HCT116 (cell line): ENCODE data around the gene ADGRB3. TPM values are rescaled to one million over a fixed set of nuclear protein-coding genes. Genes with fewer than 3 reads are reported as not detected.

ENCODE experiments used
- ATAC-seq: fragments of 200-7000 bp; cut with Tn5 transposase; 2 replicates; pipeline ENCODE4 v1.9.1; 2020; ENCODE audit warnings: mild to moderate bottlenecking, moderate library complexity
- BruUV-seq: library from RNA; stranded (reverse); fragments of 400-500 nt; replicated peaks from 2 replicates; lab custom pipeline; 2021; lab: Mats Ljungman, UMichigan
- CTCF ChIA-PET: fragments of 300-600 bp; sonication (Branson Sonifier 250); formaldehyde crosslinking; loops from one replicate; lab custom pipeline; 2021; ENCODE audit warnings: antibody characterized with exemption; lab: Charles Lee
- POLR2A ChIA-PET: fragments of 300-600, 350-600 bp; sonication (Branson Sonifier 250); formaldehyde crosslinking; loops from one replicate; lab custom pipeline; 2021; ENCODE audit warnings: antibody characterized with exemption; lab: Charles Lee
- RAD21 ChIA-PET, 2 experiments: fragments of 300-600 bp; sonication (Branson Sonifier 250); formaldehyde crosslinking; loops; one replicate each; lab custom pipeline; 2023; ENCODE audit warnings: low total read pairs in 2 of 2; ENCODE audit not compliant: uncharacterized antibody in 2 of 2, unreplicated experiment in 2 of 2, low non-redundant PET in 1 of 2; lab: Charles Lee
- DNase-seq: peaks from one replicate; pipeline ENCODE4 v3.0.0-alpha.2; 2010; ENCODE audit warnings: low read depth, low spot score
- H2AFZ ChIP-seq: fragments of 200-600 bp; shearing (Covaris generic), sonication (generic); 2 replicates; pipeline ENCODE4 v1.6.1; 2017; ENCODE audit warnings: low read depth, mixed run types, mixed read lengths, antibody characterized with exemption, low read length; ENCODE audit not compliant: poor library complexity, severe bottlenecking
- H3K27ac ChIP-seq: 2 replicates; pipeline ENCODE4 v1.5.1; 2012; ENCODE audit warnings: low read depth, low read length
- H3K27me3 ChIP-seq: fragments of 200-600 bp; sonication (generic); 2 replicates; pipeline ENCODE4 v1.6.1; 2016; ENCODE audit warnings: mixed run types, low read length, mixed read lengths; ENCODE audit not compliant: insufficient read depth
- H3K36me3 ChIP-seq, 2 experiments: fragments of 200-500 bp in 1 of 2; fragments of 200-600 bp in 1 of 2; sonication (Bioruptor generic) in 1 of 2; sonication (generic) in 1 of 2; 2 replicates each; pipeline versions ENCODE4 v1.5.1 to v1.6.1; 2014 to 2016; ENCODE audit warnings: low read length in 2 of 2, inconsistent platforms in 1 of 2, mixed read lengths in 1 of 2, mixed run types in 1 of 2; ENCODE audit not compliant: insufficient read depth in 2 of 2, control insufficient read depth in 1 of 2
- H3K4me1 ChIP-seq, 2 experiments: fragments of 200-600 bp in 1 of 2; sonication (generic) in 1 of 2; 2 replicates each; pipeline versions ENCODE4 v1.5.1 to v1.6.1; 2012 to 2017; ENCODE audit warnings: low read length in 2 of 2, inconsistent platforms in 1 of 2, mild to moderate bottlenecking in 1 of 2, mixed read lengths in 1 of 2, mixed run types in 1 of 2, moderate library complexity in 1 of 2; ENCODE audit not compliant: insufficient read depth in 2 of 2, control insufficient read depth in 1 of 2
- H3K4me2 ChIP-seq: fragments of 200-600 bp; sonication (generic); 2 replicates; pipeline ENCODE4 v1.6.1; 2017; ENCODE audit warnings: mixed run types, low read length, mixed read lengths
- H3K4me3 ChIP-seq, 2 experiments: fragments of 200-600 bp in 1 of 2; sonication (generic) in 1 of 2; replicated peaks in 1 of 2; 2 replicates each; pipeline ENCODE4 v1.5.1; 2011 to 2016; ENCODE audit warnings: low read length in 2 of 2, control low read depth in 1 of 2, low read depth in 1 of 2, mild to moderate bottlenecking in 1 of 2, mixed read lengths in 1 of 2, mixed run types in 1 of 2
- H3K79me2 ChIP-seq: fragments of 200-600 bp; sonication (generic); 2 replicates; pipeline ENCODE4 v1.6.1; 2017; ENCODE audit warnings: mild to moderate bottlenecking, mixed run types, low read length, moderate library complexity, mixed read lengths; ENCODE audit not compliant: insufficient read depth
- H3K9ac ChIP-seq: fragments of 200-600 bp; sonication (generic); 2 replicates; pipeline ENCODE4 v1.6.1; 2016; ENCODE audit warnings: low read length, mixed read lengths
- H3K9me2 ChIP-seq: fragments of 200-600 bp; sonication (generic), shearing (Covaris generic); 2 replicates; pipeline ENCODE4 v1.6.1; 2017; ENCODE audit warnings: mixed run types, mild to moderate bottlenecking, moderate library complexity; ENCODE audit not compliant: insufficient read depth
- H3K9me3 ChIP-seq, 2 experiments: fragments of 200-500 bp in 1 of 2; fragments of 200-600 bp in 1 of 2; sonication (Bioruptor generic) in 1 of 2; sonication (generic) in 1 of 2; 2 replicates each; pipeline ENCODE4 v1.6.1; 2014 to 2017; ENCODE audit warnings: low read length in 2 of 2, mixed read lengths in 2 of 2, inconsistent platforms in 1 of 2, low read depth in 1 of 2, mild to moderate bottlenecking in 1 of 2, mixed run types in 1 of 2, moderate library complexity in 1 of 2; ENCODE audit not compliant: control insufficient read depth in 1 of 2, insufficient read depth in 1 of 2
- H4K20me1 ChIP-seq: fragments of 200-600 bp; sonication (generic), shearing (Covaris generic); 2 replicates; pipeline ENCODE4 v1.6.1; 2017; ENCODE audit warnings: mixed run types, mild to moderate bottlenecking, moderate library complexity; ENCODE audit not compliant: insufficient read depth
- CBX3 ChIP-seq: IDR thresholded peaks from 2 replicates; pipeline ENCODE4 v1.6.1; 2012; ENCODE audit warnings: low read depth
- EGR1 ChIP-seq: IDR thresholded peaks from 2 replicates; pipeline ENCODE4 v1.6.1; 2012; ENCODE audit warnings: low read depth
- EZH2 ChIP-seq: fragments of 200-600 bp; sonication (generic); IDR thresholded peaks from 2 replicates; pipeline ENCODE4 v1.6.1; 2017; ENCODE audit warnings: antibody characterized with exemption, mixed run types
- EZH2phosphoT487 ChIP-seq: fragments of 200-600 bp; IDR thresholded peaks from 2 replicates; pipeline ENCODE4 v1.6.1; 2018; ENCODE audit warnings: antibody characterized with exemption, borderline replicate concordance
- FOSL1 ChIP-seq: IDR thresholded peaks from 2 replicates; pipeline ENCODE4 v1.6.1; 2012; ENCODE audit warnings: low read depth
- JUND ChIP-seq: IDR thresholded peaks from 2 replicates; pipeline ENCODE4 v1.6.1; 2012
- POLR2A ChIP-seq: IDR thresholded peaks from 2 replicates; pipeline ENCODE4 v1.7.0; 2011; ENCODE audit warnings: borderline replicate concordance; ENCODE audit not compliant: insufficient read depth, insufficient read length; ENCODE audit errors: extremely low read depth
- RAD21 ChIP-seq: IDR thresholded peaks from 2 replicates; pipeline ENCODE4 v1.6.1; 2012; ENCODE audit warnings: low read depth, mild to moderate bottlenecking
- SP1 ChIP-seq: IDR thresholded peaks from 2 replicates; pipeline ENCODE4 v1.6.1; 2012; ENCODE audit warnings: low read depth
- SRF ChIP-seq: IDR thresholded peaks from 2 replicates; pipeline ENCODE4 v1.6.1; 2012; ENCODE audit warnings: low read depth
- TCF7L2 ChIP-seq: IDR thresholded peaks from 2 replicates; pipeline ENCODE4 v1.7.0; 2011; ENCODE audit warnings: borderline replicate concordance, inconsistent platforms; ENCODE audit not compliant: insufficient read depth, insufficient read length; ENCODE audit errors: extremely low read depth
- YY1 ChIP-seq: IDR thresholded peaks from 2 replicates; pipeline ENCODE4 v1.6.1; 2011; ENCODE audit warnings: low read length, low read depth, moderate library complexity, mild to moderate bottlenecking; ENCODE audit not compliant: insufficient replicate concordance; ENCODE audit errors: extremely low read depth
- ZFX ChIP-seq: fragments of 450-650 bp; IDR thresholded peaks from 2 replicates; pipeline ENCODE4 v1.6.1; 2017
- intact Hi-C: fragments of 100-400 bp; cut with micrococcal nuclease; formaldehyde crosslinking; loops from 2 replicates; pipeline ENCODE4 v1.10.0; 2022
- total RNA-seq: library from RNA; stranded (reverse); gene quantifications from one replicate; pipeline ENCODE4 v1.2.1, GENCODE V29; 2021; ENCODE audit not compliant: unreplicated experiment
- TF ChIP-seq, protein P1 (sequence below): IDR thresholded peaks from 2 replicates; pipeline ENCODE4 v1.6.1; 2012
- TF ChIP-seq, protein P2 (sequence below): IDR thresholded peaks from 2 replicates; pipeline ENCODE4 v1.6.1; 2011; ENCODE audit warnings: mild to moderate bottlenecking, low read length, moderate library complexity; ENCODE audit not compliant: insufficient replicate concordance; ENCODE audit errors: extremely low read depth
- TF ChIP-seq, protein P3 (sequence below): IDR thresholded peaks from 2 replicates; pipeline ENCODE4 v1.6.1; 2012

The ADGRB3 gene
- total RNA-seq, 1 experiment from 2014 or later = not detected

DNA sequence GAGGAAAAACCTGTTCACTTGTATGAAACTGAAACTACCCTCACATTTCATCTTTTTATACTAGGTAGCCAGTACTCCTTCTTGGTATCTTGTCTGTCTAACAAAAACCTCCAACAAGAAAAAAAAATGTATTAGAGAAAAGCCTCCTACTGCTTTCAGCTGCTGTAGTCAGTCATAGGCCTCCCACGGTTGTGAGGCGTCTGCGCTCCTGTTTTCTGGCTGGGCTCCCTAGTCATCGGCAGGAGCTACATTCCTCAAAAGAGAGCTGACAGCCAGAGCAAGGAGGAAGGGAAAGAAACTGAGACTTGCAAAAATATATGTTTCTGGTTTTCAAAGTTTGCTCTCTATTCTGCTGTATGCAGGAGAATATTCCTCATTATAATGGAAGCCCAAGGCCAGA, 644.7 kb downstream of the ADGRB3 start:
- H3K9me2 ChIP-seq = no peaks in the 10 kb centered on the region
- no peak overlapping the region for H3K27ac ChIP-seq
- H2AFZ ChIP-seq = no peak overlapping the region
- no peaks in the 10 kb centered on the region for H4K20me1 ChIP-seq
- RAD21 ChIA-PET = no interaction called here
- H3K27me3 ChIP-seq = no peaks in the 10 kb centered on the region
- H3K79me2 ChIP-seq = no peaks in the 10 kb centered on the region
- no peak overlapping the region for H3K9ac ChIP-seq
- DNase-seq (no peak), ATAC-seq (no peak)
- BruUV-seq = no TSS peak
- CTCF ChIA-PET = no interaction called here
- H3K4me3 ChIP-seq = no peak overlapping the region
- no peak overlapping the region for H3K4me2 ChIP-seq
- H3K36me3 ChIP-seq = no peaks in the 10 kb centered on the region
- H3K4me1 ChIP-seq = no peaks in the 10 kb centered on the region
- POLR2A ChIA-PET = no interaction called here
- intact Hi-C loops = no loop called here
- TF ChIP-seq EZH2phosphoT487 (no peak), FOSL1 (no peak), SRF (no peak), POLR2A (no peak)
- TF ChIP-seq, protein P1, sequence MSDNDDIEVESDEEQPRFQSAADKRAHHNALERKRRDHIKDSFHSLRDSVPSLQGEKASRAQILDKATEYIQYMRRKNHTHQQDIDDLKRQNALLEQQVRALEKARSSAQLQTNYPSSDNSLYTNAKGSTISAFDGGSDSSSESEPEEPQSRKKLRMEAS = no peak
- H3K9me3 ChIP-seq = peaks cover 12 to 14% of the 10 kb centered on the region in 2 experiments; a peak in 2 of 4 replicates

DNA sequence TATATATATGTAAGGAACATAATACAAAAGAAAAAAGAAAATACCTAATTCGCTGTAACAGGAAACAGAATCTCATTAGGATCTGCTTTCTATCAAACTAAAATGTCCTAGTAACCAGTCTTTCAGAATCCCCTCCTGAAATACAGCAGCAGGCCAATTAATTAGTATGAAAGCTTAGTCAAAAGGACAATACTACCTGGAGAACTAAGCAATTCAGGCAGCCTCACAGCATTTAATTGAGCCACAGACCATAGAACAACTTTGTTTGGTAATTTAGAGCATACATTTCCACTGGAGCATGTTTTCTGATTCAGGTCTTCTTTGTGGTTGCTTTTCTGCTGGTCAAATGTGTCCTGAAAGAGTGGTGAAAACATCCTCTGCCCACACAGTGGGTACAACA, 645.8 kb downstream of the ADGRB3 start:
- ATAC-seq = no peak

More for the DNA sequence above, 645.8 kb downstream of the ADGRB3 start:
- H2AFZ ChIP-seq = no peak overlapping the region
- H3K27me3 ChIP-seq = no peaks in the 10 kb centered on the region
- POLR2A ChIA-PET = no interaction called here
- H3K9me3 ChIP-seq = peaks cover 12 to 14% of the 10 kb centered on the region in 2 experiments; a peak in 2 of 4 replicates
- H3K9ac ChIP-seq = no peak overlapping the region
- CTCF ChIA-PET = no interaction called here
- H3K4me2 ChIP-seq = no peak overlapping the region
- H3K36me3 ChIP-seq = no peaks in the 10 kb centered on the region
- H3K9me2 ChIP-seq = no peaks in the 10 kb centered on the region
- H3K27ac ChIP-seq = no peak overlapping the region
- BruUV-seq = no TSS peak
- TF ChIP-seq EGR1 (no peak), ZFX (no peak), TCF7L2 (no peak), EZH2 (no peak), RAD21 (no peak), EZH2phosphoT487 (no peak), FOSL1 (no peak), POLR2A (no peak), SP1 (no peak), CBX3 (no peak), JUND (no peak), YY1 (no peak)
- TF ChIP-seq, protein P2, sequence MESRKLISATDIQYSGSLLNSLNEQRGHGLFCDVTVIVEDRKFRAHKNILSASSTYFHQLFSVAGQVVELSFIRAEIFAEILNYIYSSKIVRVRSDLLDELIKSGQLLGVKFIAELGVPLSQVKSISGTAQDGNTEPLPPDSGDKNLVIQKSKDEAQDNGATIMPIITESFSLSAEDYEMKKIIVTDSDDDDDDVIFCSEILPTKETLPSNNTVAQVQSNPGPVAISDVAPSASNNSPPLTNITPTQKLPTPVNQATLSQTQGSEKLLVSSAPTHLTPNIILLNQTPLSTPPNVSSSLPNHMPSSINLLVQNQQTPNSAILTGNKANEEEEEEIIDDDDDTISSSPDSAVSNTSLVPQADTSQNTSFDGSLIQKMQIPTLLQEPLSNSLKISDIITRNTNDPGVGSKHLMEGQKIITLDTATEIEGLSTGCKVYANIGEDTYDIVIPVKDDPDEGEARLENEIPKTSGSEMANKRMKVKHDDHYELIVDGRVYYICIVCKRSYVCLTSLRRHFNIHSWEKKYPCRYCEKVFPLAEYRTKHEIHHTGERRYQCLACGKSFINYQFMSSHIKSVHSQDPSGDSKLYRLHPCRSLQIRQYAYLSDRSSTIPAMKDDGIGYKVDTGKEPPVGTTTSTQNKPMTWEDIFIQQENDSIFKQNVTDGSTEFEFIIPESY = no peak
- TF ChIP-seq, protein P3, sequence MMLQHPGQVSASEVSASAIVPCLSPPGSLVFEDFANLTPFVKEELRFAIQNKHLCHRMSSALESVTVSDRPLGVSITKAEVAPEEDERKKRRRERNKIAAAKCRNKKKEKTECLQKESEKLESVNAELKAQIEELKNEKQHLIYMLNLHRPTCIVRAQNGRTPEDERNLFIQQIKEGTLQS = no peak
- RAD21 ChIA-PET = no interaction called here
- no peak overlapping the region for H3K4me3 ChIP-seq
- DNase-seq = no peak
- no peaks in the 10 kb centered on the region for H3K79me2 ChIP-seq
- H3K4me1 ChIP-seq = no peaks in the 10 kb centered on the region
- intact Hi-C loops = no loop called here
- no peaks in the 10 kb centered on the region for H4K20me1 ChIP-seq
